ENCODE measurements around the gene LRRC18.

GRCh38 chr10:48935577-48935976 is 4.1 kb downstream of the LRRC18 start:
- TF ChIP-seq CTCF (IDR thresholded peaks at IDR 0.05; ENCODE audit: low read depth, low read length, poor library complexity, severe bottlenecking), result no peak
- no peak for TF ChIP-seq EZH2phosphoT487 (IDR thresholded peaks at IDR 0.05; ENCODE audit: borderline replicate concordance, low read length)

All from DOHH2 (cell line).